Esophagus muscularis mucosa (tissue), 4 donors: ENCODE results near the gene ESYT3. TPM values are rescaled to one million over a fixed set of nuclear protein-coding genes. Genes with fewer than 3 reads are reported as not detected.

Source experiments
- DNase-seq: peaks from one replicate; pipeline ENCODE4 v3.0.0-alpha.2; 2017; ENCODE audit errors: extremely low spot score
- H3K27ac ChIP-seq, 4 donors: fragments of 200-600 bp; sonication (generic); replicated peaks in 1 of 4; 1 replicate in 3 of 4; 2 replicates in 1 of 4; pipeline ENCODE4 v1.5.1; 2016 to 2019; ENCODE audit warnings: mild to moderate bottlenecking in 1 of 4
- H3K27me3 ChIP-seq, 4 donors: fragments of 200-600 bp; sonication (generic); one replicate each; pipeline versions ENCODE4 v1.5.1 to v1.6.0; 2016 to 2019
- H3K36me3 ChIP-seq, 4 donors: fragments of 200-600 bp; sonication (generic); one replicate each; pipeline ENCODE4 v1.5.1; 2016 to 2019
- H3K4me1 ChIP-seq, 4 donors: fragments of 200-600 bp; sonication (generic); one replicate each; pipeline ENCODE4 v1.5.1; 2016 to 2019
- H3K4me3 ChIP-seq, 4 donors: fragments of 200-600 bp; sonication (generic); 1 replicate in 2 of 4; 2 replicates in 2 of 4; pipeline ENCODE4 v1.5.1; 2016 to 2019; ENCODE audit warnings: mild to moderate bottlenecking in 4 of 4, moderate library complexity in 1 of 4
- H3K9me3 ChIP-seq, 4 donors: fragments of 200-600 bp; sonication (generic); 1 replicate in 3 of 4; 2 replicates in 1 of 4; pipeline ENCODE4 v1.5.1; 2016 to 2019
- EP300 ChIP-seq: sonication (generic); formaldehyde crosslinking; IDR thresholded peaks from one replicate; pipeline ENCODE4 v1.6.1; 2017; ENCODE audit warnings: antibody characterized with exemption
- POLR2A ChIP-seq: fragments of 450-650 bp; IDR thresholded peaks from one replicate; pipeline ENCODE4 v1.6.1; 2017; ENCODE audit warnings: antibody characterized with exemption, moderate library complexity, mild to moderate bottlenecking, low read depth
- POLR2AphosphoS5 ChIP-seq, 2 donors: sonication (generic); formaldehyde crosslinking; IDR thresholded peaks; one replicate each; pipeline ENCODE4 v1.6.1; 2017; ENCODE audit warnings: antibody characterized with exemption in 2 of 2
- WGBS: methylation state at CpG from one replicate; pipeline ENCODE4 v1.1.5; 2018; 5-methylcytosine and 5-hydroxymethylcytosine counted together
- intact Hi-C: fragments of 100-400 bp; cut with DNase I; formaldehyde crosslinking; loops from one replicate; pipeline ENCODE4 v1.15.1; 2023
- total RNA-seq, 4 donors: library from RNA; depleted of rRNA; stranded (reverse); fragments of >200 nt; gene quantifications; one replicate each; pipeline versions ENCODE4 v1.1.0 to v1.2.1, GENCODE V29; 2016
- TF ChIP-seq, protein P1 (sequence below), 3 experiments: fragments of 200-600 bp in 2 of 3; fragments of 450-650 bp in 1 of 3; sonication (generic) in 2 of 3; IDR thresholded peaks; one replicate each; pipeline ENCODE4 v1.5.1; 2017 to 2019; ENCODE audit warnings: antibody characterized with exemption in 3 of 3, mild to moderate bottlenecking in 2 of 3, moderate library complexity in 1 of 3

ESYT3 gene
- total RNA-seq, 4 donors from 2014 or later = 0.45 to 1.1 (median 0.83) TPM; not detected in 1

- intact Hi-C loops = no loop called here
- Histone ChIP-seq H3K27ac (no peak overlapping the region), H3K4me1 (peaks cover 0 to 5% (median 0%) of the 10 kb centered on the region in 4 donors), H3K27me3 (no peaks in the 10 kb centered on the region), H3K9me3 (no peaks in the 10 kb centered on the region), H3K36me3 (peaks cover 0 to 44% (median 25%) of the 10 kb centered on the region in 4 donors), H3K4me3 (no peak overlapping the region)
- WGBS = 90% methylated on average over 2 of the region's 2 CpGs
- DNase-seq = no peak
- TF ChIP-seq, protein P1, sequence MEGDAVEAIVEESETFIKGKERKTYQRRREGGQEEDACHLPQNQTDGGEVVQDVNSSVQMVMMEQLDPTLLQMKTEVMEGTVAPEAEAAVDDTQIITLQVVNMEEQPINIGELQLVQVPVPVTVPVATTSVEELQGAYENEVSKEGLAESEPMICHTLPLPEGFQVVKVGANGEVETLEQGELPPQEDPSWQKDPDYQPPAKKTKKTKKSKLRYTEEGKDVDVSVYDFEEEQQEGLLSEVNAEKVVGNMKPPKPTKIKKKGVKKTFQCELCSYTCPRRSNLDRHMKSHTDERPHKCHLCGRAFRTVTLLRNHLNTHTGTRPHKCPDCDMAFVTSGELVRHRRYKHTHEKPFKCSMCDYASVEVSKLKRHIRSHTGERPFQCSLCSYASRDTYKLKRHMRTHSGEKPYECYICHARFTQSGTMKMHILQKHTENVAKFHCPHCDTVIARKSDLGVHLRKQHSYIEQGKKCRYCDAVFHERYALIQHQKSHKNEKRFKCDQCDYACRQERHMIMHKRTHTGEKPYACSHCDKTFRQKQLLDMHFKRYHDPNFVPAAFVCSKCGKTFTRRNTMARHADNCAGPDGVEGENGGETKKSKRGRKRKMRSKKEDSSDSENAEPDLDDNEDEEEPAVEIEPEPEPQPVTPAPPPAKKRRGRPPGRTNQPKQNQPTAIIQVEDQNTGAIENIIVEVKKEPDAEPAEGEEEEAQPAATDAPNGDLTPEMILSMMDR (IDR thresholded peaks at IDR 0.05) = no peak
- no peak for TF ChIP-seq POLR2AphosphoS5 (IDR thresholded peaks at IDR 0.05)
- no peak for TF ChIP-seq POLR2A
- TF ChIP-seq EP300 = no peak
Measured at GRCh38 chr3:138496436-138496835, 62.0 kb downstream of the ESYT3 start.

- DNase-seq = no peak
- TF ChIP-seq EP300 (no peak), POLR2AphosphoS5 (IDR thresholded peaks at IDR 0.05) (no peak), POLR2A (no peak)
- TF ChIP-seq, protein P1 (IDR thresholded peaks at IDR 0.05) = no peak
- Histone ChIP-seq H3K36me3 (peaks cover 0 to 39% (median 25%) of the 10 kb centered on the region in 4 donors), H3K27ac (no peak overlapping the region), H3K4me1 (peaks cover 0 to 5% (median 0%) of the 10 kb centered on the region in 4 donors), H3K4me3 (no peak overlapping the region), H3K27me3 (no peaks in the 10 kb centered on the region), H3K9me3 (no peaks in the 10 kb centered on the region)
- intact Hi-C loops = no loop called here
Measured at GRCh38 chr3:138497021-138497420, 62.6 kb downstream of the ESYT3 start.

DNA sequence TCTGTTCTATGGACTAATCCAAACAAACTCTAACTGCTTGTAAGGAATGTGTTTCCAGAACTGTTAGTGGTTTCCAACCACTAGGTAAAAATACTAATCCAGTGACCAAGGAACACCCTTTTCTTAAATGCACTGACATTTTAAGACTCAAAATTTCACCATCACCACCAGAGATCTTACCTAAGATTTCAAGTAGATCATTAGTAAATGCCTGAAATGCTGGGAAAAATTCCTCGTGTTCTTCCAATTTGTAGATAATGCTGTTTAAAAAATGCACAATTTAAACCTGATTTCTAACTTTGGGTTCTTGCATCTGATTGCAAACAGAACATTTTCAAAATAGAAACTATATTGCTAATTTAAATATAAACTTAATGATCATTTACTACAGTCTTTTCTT, 63.4 kb downstream of the ESYT3 start:
- no peak for DNase-seq
- H3K27me3 ChIP-seq = no peaks in the 10 kb centered on the region
- TF ChIP-seq POLR2A (no peak), EP300 (no peak), POLR2AphosphoS5 (IDR thresholded peaks at IDR 0.05) (no peak)
- TF ChIP-seq, protein P1 (IDR thresholded peaks at IDR 0.05) = no peak
- H3K4me3 ChIP-seq = no peak overlapping the region
- H3K27ac ChIP-seq = no peak overlapping the region
- peaks cover 0 to 5% (median 0%) of the 10 kb centered on the region in 4 donors for H3K4me1 ChIP-seq
- WGBS = 100% methylated on average over 1 of the region's 1 CpG
- H3K36me3 ChIP-seq = peaks cover 0 to 34% (median 24%) of the 10 kb centered on the region in 4 donors
- no peaks in the 10 kb centered on the region for H3K9me3 ChIP-seq
- intact Hi-C loops = no loop called here

- H3K27ac ChIP-seq = no peak overlapping the region
- TF ChIP-seq, protein P1 (IDR thresholded peaks at IDR 0.05) = no peak
- TF ChIP-seq POLR2AphosphoS5 (IDR thresholded peaks at IDR 0.05) = no peak
- no peak for TF ChIP-seq EP300
- no peak for TF ChIP-seq POLR2A
- H3K36me3 ChIP-seq = peaks cover 0 to 29% (median 21%) of the 10 kb centered on the region in 4 donors
- H3K27me3 ChIP-seq = no peaks in the 10 kb centered on the region
- DNase-seq = no peak
- intact Hi-C loops = no loop called here
- no peak overlapping the region for H3K4me3 ChIP-seq
- H3K4me1 ChIP-seq = peaks cover 0 to 2% (median 0%) of the 10 kb centered on the region in 4 donors
- H3K9me3 ChIP-seq = no peaks in the 10 kb centered on the region
Measured at GRCh38 chr3:138498991-138499390, 64.6 kb downstream of the ESYT3 start.

GRCh38 chr3:138507524-138507923, 73.1 kb downstream of the ESYT3 start:
- WGBS = 93% methylated on average over 3 of the region's 3 CpGs
- Histone ChIP-seq H3K36me3 (peaks cover 0 to 47% (median 5%) of the 10 kb centered on the region in 4 donors), H3K4me3 (no peak overlapping the region), H3K4me1 (no peaks in the 10 kb centered on the region), H3K27ac (no peak overlapping the region), H3K27me3 (no peaks in the 10 kb centered on the region), H3K9me3 (no peaks in the 10 kb centered on the region)
- intact Hi-C loops = no loop called here
- no peak for TF ChIP-seq POLR2A
- no peak for TF ChIP-seq POLR2AphosphoS5 (IDR thresholded peaks at IDR 0.05)
- TF ChIP-seq, protein P1 (IDR thresholded peaks at IDR 0.05) = no peak
- TF ChIP-seq EP300 = no peak
- DNase-seq = no peak
